OCI-LY3 (cell line): ENCODE results near the gene CPNE6.

Experiments used
- CTCF ChIP-seq: fragments of 200-600, 300-600 bp; sonication (generic); IDR thresholded peaks from 2 replicates; pipeline ENCODE4 v1.5.1; 2014; ENCODE audit warnings: antibody characterized with exemption, low read length, low read depth
- EZH2phosphoT487 ChIP-seq: fragments of 200-600 bp; shearing (Covaris generic); IDR thresholded peaks from 2 replicates; pipeline ENCODE4 v1.6.1; 2018; ENCODE audit warnings: antibody characterized with exemption, mixed run types, low read depth

GRCh38 chr14:24067133-24068082 is 4.0 kb upstream of the CPNE6 start:
- TF ChIP-seq CTCF (no peak), EZH2phosphoT487 (no peak)
